22Rv1 (cell line): ENCODE data around the gene FAM168B.

Source experiments
- CTCF ChIP-seq: fragments of 450-650 bp; IDR thresholded peaks from 2 replicates; pipeline ENCODE4 v1.5.1; 2017; ENCODE audit warnings: mild to moderate bottlenecking
- ZFX ChIP-seq: fragments of 450-650 bp; IDR thresholded peaks from 2 replicates; pipeline ENCODE4 v1.6.1; 2017; ENCODE audit warnings: antibody characterized with exemption, borderline replicate concordance

GRCh38 chr2:131006561-131006960, 86.7 kb downstream of the FAM168B start:
- TF ChIP-seq CTCF, result no peak
- no peak for TF ChIP-seq ZFX
